ENCODE measurements around the gene GAS7. TPM values are rescaled to one million over a fixed set of nuclear protein-coding genes. Genes with fewer than 3 reads are reported as not detected.

GAS7 gene
- total RNA-seq, 2 experiments from 2014 or later: 1.6 to 2.1 TPM

GRCh38 chr17:9959377-9959981 is 238.9 kb downstream of the GAS7 start:
- Mint-ChIP-seq H3K4me3 (no peak overlapping the region), H3K4me1 (ENCODE audit: low read depth) (no peaks in the 10 kb centered on the region), H3K36me3 (ENCODE audit: low read depth) (no peaks in the 10 kb centered on the region), H3K9me3 (no peaks in the 10 kb centered on the region), H3K27ac (no peak overlapping the region), H3K27me3 (no peaks in the 10 kb centered on the region)
- DNase-seq (peak; percentile 70), ATAC-seq (peak; percentile 39)
- POLR2A ChIA-PET: no interaction called here
- CTCF ChIA-PET: interaction anchor here (1.2 to 2.4 kb wide), 4 partner anchors 11 to 272 kb away, joined by 3 to 13 read pairs (median 3); no protein-coding TSS in a partner anchor
- intact Hi-C loops (cut with micrococcal nuclease): no loop called here
- TF ChIP-seq CTCF (IDR thresholded peaks at IDR 0.05): peak; percentile 49

- POLR2A ChIA-PET: no interaction called here
- DNase-seq (no peak), ATAC-seq (no peak)
- intact Hi-C loops (cut with micrococcal nuclease): no loop called here
- no peak overlapping the region for H3K27ac Mint-ChIP-seq
- H3K9me3 Mint-ChIP-seq: no peaks in the 10 kb centered on the region
- H3K4me3 Mint-ChIP-seq: no peak overlapping the region
- no peaks in the 10 kb centered on the region for H3K4me1 Mint-ChIP-seq (ENCODE audit: low read depth)
- H3K36me3 Mint-ChIP-seq (ENCODE audit: low read depth): no peaks in the 10 kb centered on the region
- H3K27me3 Mint-ChIP-seq: no peaks in the 10 kb centered on the region
- TF ChIP-seq CTCF (IDR thresholded peaks at IDR 0.05): no peak
- CTCF ChIA-PET: interaction anchor here (1.2 to 2.4 kb wide), 4 partner anchors 11 to 273 kb away, joined by 3 to 13 read pairs (median 3); no protein-coding TSS in a partner anchor
Measured at GRCh38 chr17:9958586-9959281, 239.7 kb downstream of the GAS7 start.

- POLR2A ChIA-PET: no interaction called here
- H3K36me3 Mint-ChIP-seq (ENCODE audit: low read depth): no peaks in the 10 kb centered on the region
- DNase-seq: no peak
- no peaks in the 10 kb centered on the region for H3K4me1 Mint-ChIP-seq (ENCODE audit: low read depth)
- no peak overlapping the region for H3K4me3 Mint-ChIP-seq
- intact Hi-C loops (cut with micrococcal nuclease): no loop called here
- H3K9me3 Mint-ChIP-seq: no peaks in the 10 kb centered on the region
- no peak for ATAC-seq
- TF ChIP-seq CTCF (IDR thresholded peaks at IDR 0.05): no peak
- CTCF ChIA-PET: no interaction called here
- H3K27me3 Mint-ChIP-seq: no peaks in the 10 kb centered on the region
- H3K27ac Mint-ChIP-seq: no peak overlapping the region
Measured at GRCh38 chr17:9957244-9957643, 241.2 kb downstream of the GAS7 start.

GRCh38 chr17:9956474-9957131 is 241.8 kb downstream of the GAS7 start:
- no peak for TF ChIP-seq CTCF (IDR thresholded peaks at IDR 0.05)
- ATAC-seq: no peak
- ChIA-PET CTCF (no interaction called here), POLR2A (no interaction called here)
- intact Hi-C loops (cut with micrococcal nuclease): no loop called here
- H3K4me3 Mint-ChIP-seq: no peak overlapping the region
- no peaks in the 10 kb centered on the region for H3K9me3 Mint-ChIP-seq
- no peaks in the 10 kb centered on the region for H3K4me1 Mint-ChIP-seq (ENCODE audit: low read depth)
- no peaks in the 10 kb centered on the region for H3K27me3 Mint-ChIP-seq
- no peaks in the 10 kb centered on the region for H3K36me3 Mint-ChIP-seq (ENCODE audit: low read depth)
- no peak for DNase-seq
- no peak overlapping the region for H3K27ac Mint-ChIP-seq

- DNase-seq: no peak
- H3K9me3 Mint-ChIP-seq: no peaks in the 10 kb centered on the region
- H3K27me3 Mint-ChIP-seq: no peaks in the 10 kb centered on the region
- ATAC-seq: no peak
- CTCF ChIA-PET: no interaction called here
- H3K27ac Mint-ChIP-seq: no peak overlapping the region
- TF ChIP-seq CTCF (IDR thresholded peaks at IDR 0.05): no peak
- no peaks in the 10 kb centered on the region for H3K36me3 Mint-ChIP-seq (ENCODE audit: low read depth)
- no peak overlapping the region for H3K4me3 Mint-ChIP-seq
- POLR2A ChIA-PET: no interaction called here
- no peaks in the 10 kb centered on the region for H3K4me1 Mint-ChIP-seq (ENCODE audit: low read depth)
- intact Hi-C loops (cut with micrococcal nuclease): no loop called here
Measured at GRCh38 chr17:9953492-9953891, 244.9 kb downstream of the GAS7 start.
